SU-DHL-6 (cell line): ENCODE results near the gene TRAF2.

Experiments
- EZH2phosphoT487 ChIP-seq: fragments of 200-600 bp; sonication (generic), shearing (Covaris generic); conservative IDR thresholded peaks from 2 replicates; pipeline ENCODE4 v1.6.1; 2018; ENCODE audit warnings: mild to moderate bottlenecking, antibody characterized with exemption, low read length, moderate library complexity, mixed read lengths
- TF ChIP-seq, protein P1 (sequence below): fragments of 200-600 bp; sonication (generic); IDR thresholded peaks from one replicate; pipeline ENCODE4 v1.5.1; 2017; ENCODE audit warnings: antibody characterized with exemption, mild to moderate bottlenecking, low read length, moderate library complexity; ENCODE audit not compliant: insufficient read depth, poor library complexity, severe bottlenecking

- TF ChIP-seq EZH2phosphoT487 = no peak
- TF ChIP-seq, protein P1, sequence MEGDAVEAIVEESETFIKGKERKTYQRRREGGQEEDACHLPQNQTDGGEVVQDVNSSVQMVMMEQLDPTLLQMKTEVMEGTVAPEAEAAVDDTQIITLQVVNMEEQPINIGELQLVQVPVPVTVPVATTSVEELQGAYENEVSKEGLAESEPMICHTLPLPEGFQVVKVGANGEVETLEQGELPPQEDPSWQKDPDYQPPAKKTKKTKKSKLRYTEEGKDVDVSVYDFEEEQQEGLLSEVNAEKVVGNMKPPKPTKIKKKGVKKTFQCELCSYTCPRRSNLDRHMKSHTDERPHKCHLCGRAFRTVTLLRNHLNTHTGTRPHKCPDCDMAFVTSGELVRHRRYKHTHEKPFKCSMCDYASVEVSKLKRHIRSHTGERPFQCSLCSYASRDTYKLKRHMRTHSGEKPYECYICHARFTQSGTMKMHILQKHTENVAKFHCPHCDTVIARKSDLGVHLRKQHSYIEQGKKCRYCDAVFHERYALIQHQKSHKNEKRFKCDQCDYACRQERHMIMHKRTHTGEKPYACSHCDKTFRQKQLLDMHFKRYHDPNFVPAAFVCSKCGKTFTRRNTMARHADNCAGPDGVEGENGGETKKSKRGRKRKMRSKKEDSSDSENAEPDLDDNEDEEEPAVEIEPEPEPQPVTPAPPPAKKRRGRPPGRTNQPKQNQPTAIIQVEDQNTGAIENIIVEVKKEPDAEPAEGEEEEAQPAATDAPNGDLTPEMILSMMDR = no peak
Measured at GRCh38 chr9:136931611-136932130, 45.4 kb downstream of the TRAF2 start.
